ENCODE data around the gene RIPOR1. TPM values are rescaled to one million over a fixed set of nuclear protein-coding genes. Genes with fewer than 3 reads are reported as not detected.

RIPOR1 gene
- total and polyA plus RNA-seq, 2 of the 4 experiments (the other 2 are of a cell fraction) = 9.5 to 41.3 TPM

GRCh38 chr16:67521095-67521804 is 7.4 kb upstream of the RIPOR1 start:
- intact Hi-C loops (cut with micrococcal nuclease) = loop anchor here (1.0 to 10.0 kb wide), 4 partner anchors 123 to 407 kb away; partner anchors contain the start of genes RANBP10 and TSNAXIP1
- Histone ChIP-seq H3K27me3 (ENCODE audit: control insufficient read depth, insufficient read depth, low read length) (no peaks in the 10 kb centered on the region), H3K9me3 (ENCODE audit: control insufficient read depth, insufficient read depth, low read length) (no peaks in the 10 kb centered on the region), H3K27ac (ENCODE audit: insufficient read depth, low read length) (peak overlapping the region; percentile 76), H2BK120ac (ENCODE audit: low read depth, low read length) (peak overlapping the region; percentile 54; the same call in 1 of the 2 replicates), H4K20me1 (ENCODE audit: insufficient read depth, low read length) (peaks cover 3% of the 10 kb centered on the region; the same call in 1 of the 2 replicates), H2BK5ac (ENCODE audit: low read depth, low read length, poor library complexity, severe bottlenecking) (peak overlapping the region; percentile 77), H3K9me1 (ENCODE audit: insufficient read depth, low read length) (peaks cover 4% of the 10 kb centered on the region; the same call in 1 of the 2 replicates), H2BK15ac (ENCODE audit: low read depth, low read length) (no peak overlapping the region; the same call in 2 of the 3 replicates), H3K9ac (ENCODE audit: low read depth, low read length) (peak overlapping the region; percentile 79), H3K4ac (ENCODE audit: low read depth, low read length) (peak overlapping the region; percentile 84), H3K23ac (ENCODE audit: low read depth, low read length) (peak overlapping the region; percentile 68), H3K56ac (ENCODE audit: extremely low read depth, insufficient read depth, low read length) (peak overlapping the region; percentile 73), H3K79me1 (ENCODE audit: low read depth in 1 of 2, low read length in 2 of 2) (no peaks in the 10 kb centered on the region), H3K4me2 (ENCODE audit: low read depth, low read length) (peak overlapping the region; percentile 78), H2AK9ac (replicated peaks; ENCODE audit: low read depth, low read length, poor library complexity) (peak overlapping the region; percentile 98), H4K91ac (ENCODE audit: insufficient read depth, low read depth, low read length) (peak overlapping the region; percentile 86), H2AFZ (replicated peaks; ENCODE audit: low read length, poor library complexity) (peak overlapping the region; percentile 97), H3K4me3 (ENCODE audit: insufficient read depth, low read depth, low read length) (peak overlapping the region; percentile 45), H3K36me3 (ENCODE audit: control insufficient read depth, insufficient read depth, low read length) (no peaks in the 10 kb centered on the region), H4K8ac (ENCODE audit: low read depth in 2 of 2, low read length in 2 of 2) (peak overlapping the region; percentile 38 to 94; a peak in 3 of 4 replicates), H4K5ac (ENCODE audit: low read depth, low read length) (peak overlapping the region; percentile 56), H3K18ac (ENCODE audit: low read depth, low read length) (peak overlapping the region; percentile 12), H3K14ac (replicated peaks; ENCODE audit: low read depth, low read length) (peak overlapping the region; percentile 73), H2AK5ac (ENCODE audit: low read depth, low read length) (peak overlapping the region; percentile 72; the same call in 1 of the 2 replicates), H3K4me1 (ENCODE audit: control insufficient read depth, insufficient read depth, low read length) (peaks cover 3% of the 10 kb centered on the region), H2BK20ac (ENCODE audit: low read depth, low read length) (peak overlapping the region; percentile 28; the same call in 1 of the 2 replicates)
- ChIA-PET CTCF (interaction anchor here (0.5 to 2.8 kb wide), 38 partner anchors 8 to 516 kb away, joined by 3 to 20 read pairs (median 4); partner anchors contain the start of genes ACD, ATP6V0D1, CARMIL2 and CTCF), POLR2A (ENCODE audit: unreplicated experiment) (interaction anchor here (0.6 kb wide), 2 partner anchors 128 to 414 kb away, joined by 3 to 13 read pairs; no protein-coding TSS in a partner anchor)
- 0% methylated on average over 7 of the region's 25 CpGs; no CpG with 5 or more reads in 1 of the 2 experiments for WGBS, 2 experiments (ENCODE audit: extremely low coverage in 2 of 2, insufficient read length in 1 of 2)
- DNase-seq = peak; percentile 94
- dilution Hi-C loops (cut with HindIII; ENCODE audit: low sequenced_read_pairs, unreplicated experiment) = no loop called here
- in situ Hi-C loops (cut with MboI; ENCODE audit: low sequenced_read_pairs) = loop anchor here (10.0 kb wide), 1 partner anchor 144 kb away; the partner anchor contains the start of genes ACD, C16orf86, ENKD1 and PARD6A
- BruUV-seq (replicated peaks) = no TSS peak
- peak; percentile 95 for ATAC-seq (ENCODE audit: low read depth)
- no peak for TF ChIP-seq RFX5 (IDR thresholded peaks at IDR 0.05; ENCODE audit: low read depth, low read length)
- TF ChIP-seq RCOR1 (IDR thresholded peaks at IDR 0.05; ENCODE audit: insufficient replicate concordance, low read length) = no peak
- TF ChIP-seq MXI1 (IDR thresholded peaks at IDR 0.05; ENCODE audit: borderline replicate concordance, low read depth, low read length) = 0 out of 2 replicates have a peak, but pooled peaks have one; percentile 38
- TF ChIP-seq, protein P1, sequence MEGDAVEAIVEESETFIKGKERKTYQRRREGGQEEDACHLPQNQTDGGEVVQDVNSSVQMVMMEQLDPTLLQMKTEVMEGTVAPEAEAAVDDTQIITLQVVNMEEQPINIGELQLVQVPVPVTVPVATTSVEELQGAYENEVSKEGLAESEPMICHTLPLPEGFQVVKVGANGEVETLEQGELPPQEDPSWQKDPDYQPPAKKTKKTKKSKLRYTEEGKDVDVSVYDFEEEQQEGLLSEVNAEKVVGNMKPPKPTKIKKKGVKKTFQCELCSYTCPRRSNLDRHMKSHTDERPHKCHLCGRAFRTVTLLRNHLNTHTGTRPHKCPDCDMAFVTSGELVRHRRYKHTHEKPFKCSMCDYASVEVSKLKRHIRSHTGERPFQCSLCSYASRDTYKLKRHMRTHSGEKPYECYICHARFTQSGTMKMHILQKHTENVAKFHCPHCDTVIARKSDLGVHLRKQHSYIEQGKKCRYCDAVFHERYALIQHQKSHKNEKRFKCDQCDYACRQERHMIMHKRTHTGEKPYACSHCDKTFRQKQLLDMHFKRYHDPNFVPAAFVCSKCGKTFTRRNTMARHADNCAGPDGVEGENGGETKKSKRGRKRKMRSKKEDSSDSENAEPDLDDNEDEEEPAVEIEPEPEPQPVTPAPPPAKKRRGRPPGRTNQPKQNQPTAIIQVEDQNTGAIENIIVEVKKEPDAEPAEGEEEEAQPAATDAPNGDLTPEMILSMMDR (conservative IDR thresholded peaks at IDR 0.05; ENCODE audit: low read depth, low read length) = peak; percentile 100
- no peak for TF ChIP-seq ELK1 (IDR thresholded peaks at IDR 0.05; ENCODE audit: borderline replicate concordance, low read depth, low read length)
- TF ChIP-seq NFE2L2 (IDR thresholded peaks at IDR 0.05; ENCODE audit: low read depth, low read length) = no peak
- TF ChIP-seq SMC3 (IDR thresholded peaks at IDR 0.05; ENCODE audit: low read depth, low read length) = peak; percentile 73
- no peak for TF ChIP-seq BHLHE40 (IDR thresholded peaks at IDR 0.05; ENCODE audit: low read depth, low read length)
- TF ChIP-seq RAD21 (IDR thresholded peaks at IDR 0.05; ENCODE audit: low read length) = peak; percentile 94
- TF ChIP-seq MAFK (IDR thresholded peaks at IDR 0.05; ENCODE audit: low read depth, low read length) = peak; percentile 65
- peak; percentile 67 for TF ChIP-seq MAZ (IDR thresholded peaks at IDR 0.05; ENCODE audit: borderline replicate concordance, low read depth, low read length)
- TF ChIP-seq USF2 (IDR thresholded peaks at IDR 0.05; ENCODE audit: low read depth, low read length) = no peak
- peak; percentile 52 for TF ChIP-seq POLR2A (IDR thresholded peaks at IDR 0.05; ENCODE audit: low read depth, low read length)

Data from IMR-90 (cell line).